Upper lobe of left lung (tissue), 4 donors: ENCODE measurements around the gene PXDN.

Source experiments
- CTCF ChIP-seq, 6 experiments: fragments of 450-650 bp in 4 of 6; fragments of 200-600 bp in 2 of 6; sonication (generic) in 2 of 6; IDR thresholded peaks; one replicate each; pipeline ENCODE4 v1.5.1; 2016 to 2019; ENCODE audit warnings: antibody characterized with exemption in 6 of 6
- POLR2A ChIP-seq, 4 donors: fragments of 450-650 bp; IDR thresholded peaks; one replicate each; pipeline ENCODE4 v1.5.1; 2016 to 2017; ENCODE audit warnings: antibody characterized with exemption in 4 of 4, mild to moderate bottlenecking in 2 of 4
- POLR2AphosphoS5 ChIP-seq, 2 donors: sonication (generic); formaldehyde crosslinking; IDR thresholded peaks; one replicate each; pipeline ENCODE4 v1.5.1; 2017; ENCODE audit warnings: antibody characterized with exemption in 2 of 2

- no peak for TF ChIP-seq CTCF (IDR thresholded peaks at IDR 0.05)
- TF ChIP-seq POLR2A (IDR thresholded peaks at IDR 0.05): no peak
- TF ChIP-seq POLR2AphosphoS5 (IDR thresholded peaks at IDR 0.05): no peak
These were observed 161.4 kb downstream of the PXDN start for GRCh38 chr2:1582891-1583341.
